ENCODE results near the gene CABLES1.

Gene CABLES1

DNA sequence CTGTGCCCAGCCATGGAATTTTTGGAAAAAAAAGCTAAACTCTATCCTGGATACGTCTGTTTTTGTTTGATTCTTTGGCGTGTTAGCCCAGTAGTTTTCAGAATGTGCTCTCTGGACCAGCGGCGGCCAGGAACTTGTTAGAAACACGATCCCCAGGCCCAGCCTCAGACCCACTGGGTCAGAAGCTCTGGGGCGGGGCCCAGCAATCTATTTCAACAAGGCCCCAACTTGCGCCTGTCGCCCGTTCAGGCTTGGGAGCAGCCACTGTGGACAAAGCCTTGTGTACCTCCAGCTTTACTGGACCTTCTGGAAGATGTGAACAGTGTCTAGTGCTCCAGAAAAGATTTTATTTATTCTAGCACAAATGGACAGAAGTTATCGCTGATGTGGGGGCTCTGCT, 14.3 kb downstream of the CABLES1 start:
- H3K27me3 ChIP-seq (ENCODE audit: insufficient read depth, poor library complexity, severe bottlenecking), result no peaks in the 10 kb centered on the region
- no peak overlapping the region for H3K4me3 ChIP-seq (replicated peaks; ENCODE audit: insufficient read depth, low read length)
- TF ChIP-seq, protein P1, sequence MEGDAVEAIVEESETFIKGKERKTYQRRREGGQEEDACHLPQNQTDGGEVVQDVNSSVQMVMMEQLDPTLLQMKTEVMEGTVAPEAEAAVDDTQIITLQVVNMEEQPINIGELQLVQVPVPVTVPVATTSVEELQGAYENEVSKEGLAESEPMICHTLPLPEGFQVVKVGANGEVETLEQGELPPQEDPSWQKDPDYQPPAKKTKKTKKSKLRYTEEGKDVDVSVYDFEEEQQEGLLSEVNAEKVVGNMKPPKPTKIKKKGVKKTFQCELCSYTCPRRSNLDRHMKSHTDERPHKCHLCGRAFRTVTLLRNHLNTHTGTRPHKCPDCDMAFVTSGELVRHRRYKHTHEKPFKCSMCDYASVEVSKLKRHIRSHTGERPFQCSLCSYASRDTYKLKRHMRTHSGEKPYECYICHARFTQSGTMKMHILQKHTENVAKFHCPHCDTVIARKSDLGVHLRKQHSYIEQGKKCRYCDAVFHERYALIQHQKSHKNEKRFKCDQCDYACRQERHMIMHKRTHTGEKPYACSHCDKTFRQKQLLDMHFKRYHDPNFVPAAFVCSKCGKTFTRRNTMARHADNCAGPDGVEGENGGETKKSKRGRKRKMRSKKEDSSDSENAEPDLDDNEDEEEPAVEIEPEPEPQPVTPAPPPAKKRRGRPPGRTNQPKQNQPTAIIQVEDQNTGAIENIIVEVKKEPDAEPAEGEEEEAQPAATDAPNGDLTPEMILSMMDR (IDR thresholded peaks at IDR 0.05; ENCODE audit: insufficient read depth, low read length), result no peak
- TF ChIP-seq SPI1 (IDR thresholded peaks at IDR 0.05; ENCODE audit: borderline replicate concordance, low read depth) (no peak), POLR2AphosphoS5 (IDR thresholded peaks at IDR 0.05; ENCODE audit: low read depth) (no peak), GABPA (IDR thresholded peaks at IDR 0.05; ENCODE audit: low read depth) (no peak)
- TF ChIP-seq, protein P2, sequence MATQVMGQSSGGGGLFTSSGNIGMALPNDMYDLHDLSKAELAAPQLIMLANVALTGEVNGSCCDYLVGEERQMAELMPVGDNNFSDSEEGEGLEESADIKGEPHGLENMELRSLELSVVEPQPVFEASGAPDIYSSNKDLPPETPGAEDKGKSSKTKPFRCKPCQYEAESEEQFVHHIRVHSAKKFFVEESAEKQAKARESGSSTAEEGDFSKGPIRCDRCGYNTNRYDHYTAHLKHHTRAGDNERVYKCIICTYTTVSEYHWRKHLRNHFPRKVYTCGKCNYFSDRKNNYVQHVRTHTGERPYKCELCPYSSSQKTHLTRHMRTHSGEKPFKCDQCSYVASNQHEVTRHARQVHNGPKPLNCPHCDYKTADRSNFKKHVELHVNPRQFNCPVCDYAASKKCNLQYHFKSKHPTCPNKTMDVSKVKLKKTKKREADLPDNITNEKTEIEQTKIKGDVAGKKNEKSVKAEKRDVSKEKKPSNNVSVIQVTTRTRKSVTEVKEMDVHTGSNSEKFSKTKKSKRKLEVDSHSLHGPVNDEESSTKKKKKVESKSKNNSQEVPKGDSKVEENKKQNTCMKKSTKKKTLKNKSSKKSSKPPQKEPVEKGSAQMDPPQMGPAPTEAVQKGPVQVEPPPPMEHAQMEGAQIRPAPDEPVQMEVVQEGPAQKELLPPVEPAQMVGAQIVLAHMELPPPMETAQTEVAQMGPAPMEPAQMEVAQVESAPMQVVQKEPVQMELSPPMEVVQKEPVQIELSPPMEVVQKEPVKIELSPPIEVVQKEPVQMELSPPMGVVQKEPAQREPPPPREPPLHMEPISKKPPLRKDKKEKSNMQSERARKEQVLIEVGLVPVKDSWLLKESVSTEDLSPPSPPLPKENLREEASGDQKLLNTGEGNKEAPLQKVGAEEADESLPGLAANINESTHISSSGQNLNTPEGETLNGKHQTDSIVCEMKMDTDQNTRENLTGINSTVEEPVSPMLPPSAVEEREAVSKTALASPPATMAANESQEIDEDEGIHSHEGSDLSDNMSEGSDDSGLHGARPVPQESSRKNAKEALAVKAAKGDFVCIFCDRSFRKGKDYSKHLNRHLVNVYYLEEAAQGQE (IDR thresholded peaks at IDR 0.05; ENCODE audit: insufficient replicate concordance, low read depth), result no peak
- H3K27ac ChIP-seq (replicated peaks), result no peak overlapping the region
- no peak for DNase-seq (ENCODE audit: low read depth in 1 of 2, low spot score in 1 of 2)

DNA sequence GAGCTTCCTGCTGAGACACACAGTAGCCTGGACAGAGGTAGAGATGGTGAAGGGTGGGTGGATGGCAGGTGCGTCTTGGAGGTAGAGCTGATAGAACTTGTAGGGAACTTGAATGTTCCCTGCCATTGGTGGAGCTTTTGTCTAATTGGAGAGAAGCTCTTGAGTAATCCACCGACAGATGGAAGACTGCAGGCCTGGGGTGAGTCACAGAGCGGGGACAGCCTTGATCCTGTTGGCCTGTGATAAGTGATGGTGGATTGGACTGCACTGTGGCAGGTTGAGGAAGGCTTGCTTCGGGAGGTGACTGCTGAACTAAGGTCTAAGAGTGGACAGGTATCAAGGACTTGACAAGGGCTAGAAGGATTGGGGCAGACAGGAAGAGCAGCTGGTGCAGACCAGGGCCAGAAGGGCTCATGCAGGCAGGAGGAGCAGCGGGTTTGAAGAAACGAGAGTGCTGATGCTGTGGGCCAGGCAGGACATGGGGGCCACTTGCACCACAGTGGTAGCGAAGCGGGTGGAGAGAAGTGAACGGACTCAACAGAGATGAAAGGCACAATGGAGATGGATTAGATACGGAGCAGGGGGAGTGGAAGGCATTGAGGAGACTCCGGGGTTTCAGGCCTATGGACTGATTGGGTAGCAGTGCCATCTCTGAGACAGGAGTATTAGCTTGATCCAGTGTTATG, 16.3 kb downstream of the CABLES1 start:
- DNase-seq (ENCODE audit: low read depth in 1 of 2, low spot score in 1 of 2), result no peak
- H3K4me3 ChIP-seq (replicated peaks; ENCODE audit: insufficient read depth, low read length), result no peak overlapping the region
- no peak overlapping the region for H3K27ac ChIP-seq (replicated peaks)
- no peak for TF ChIP-seq POLR2AphosphoS5 (IDR thresholded peaks at IDR 0.05; ENCODE audit: low read depth)
- TF ChIP-seq, protein P2 (IDR thresholded peaks at IDR 0.05; ENCODE audit: insufficient replicate concordance, low read depth), result no peak
- TF ChIP-seq, protein P1 (IDR thresholded peaks at IDR 0.05; ENCODE audit: insufficient read depth, low read length), result no peak
- TF ChIP-seq SPI1 (IDR thresholded peaks at IDR 0.05; ENCODE audit: borderline replicate concordance, low read depth), result no peak
- TF ChIP-seq GABPA (IDR thresholded peaks at IDR 0.05; ENCODE audit: low read depth), result no peak
- no peaks in the 10 kb centered on the region for H3K27me3 ChIP-seq (ENCODE audit: insufficient read depth, poor library complexity, severe bottlenecking)

DNA sequence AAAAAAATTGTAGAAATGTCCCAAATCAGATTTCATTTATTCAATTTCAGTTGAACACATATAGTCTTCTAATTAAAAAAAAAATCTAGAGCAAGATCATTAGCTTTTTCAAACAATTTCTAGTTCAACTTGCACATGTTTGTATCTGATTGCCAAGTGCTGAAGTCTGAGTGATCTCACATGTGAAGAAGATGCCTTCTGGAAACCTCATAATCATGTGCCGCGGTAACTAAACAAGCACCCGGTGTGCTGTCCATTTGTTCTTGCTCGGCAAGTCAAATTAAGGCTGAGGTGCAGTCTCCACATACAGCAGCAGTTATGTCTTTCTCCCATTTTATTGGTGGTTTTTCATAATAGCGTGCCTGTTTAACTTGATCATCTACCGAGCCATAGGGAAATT, 18.7 kb downstream of the CABLES1 start:
- TF ChIP-seq POLR2AphosphoS5 (IDR thresholded peaks at IDR 0.05; ENCODE audit: low read depth) (no peak), SPI1 (IDR thresholded peaks at IDR 0.05; ENCODE audit: borderline replicate concordance, low read depth) (no peak), GABPA (IDR thresholded peaks at IDR 0.05; ENCODE audit: low read depth) (no peak)
- TF ChIP-seq, protein P1 (IDR thresholded peaks at IDR 0.05; ENCODE audit: insufficient read depth, low read length), result no peak
- TF ChIP-seq, protein P2 (IDR thresholded peaks at IDR 0.05; ENCODE audit: insufficient replicate concordance, low read depth), result no peak
- Histone ChIP-seq H3K27me3 (ENCODE audit: insufficient read depth, poor library complexity, severe bottlenecking) (no peaks in the 10 kb centered on the region), H3K27ac (replicated peaks) (no peak overlapping the region), H3K4me3 (replicated peaks; ENCODE audit: insufficient read depth, low read length) (no peak overlapping the region)
- no peak for DNase-seq (ENCODE audit: low read depth in 1 of 2, low spot score in 1 of 2)

All from HL-60 (cell line).